GM19238 (cell line): Measurements from ENCODE around the gene ORC5.

ENCODE experiments used
- DNase-seq: peaks from one replicate; pipeline ENCODE4 v3.0.0; 2011; ENCODE audit warnings: low spot score; ENCODE audit not compliant: insufficient read length

ORC5 gene

DNA sequence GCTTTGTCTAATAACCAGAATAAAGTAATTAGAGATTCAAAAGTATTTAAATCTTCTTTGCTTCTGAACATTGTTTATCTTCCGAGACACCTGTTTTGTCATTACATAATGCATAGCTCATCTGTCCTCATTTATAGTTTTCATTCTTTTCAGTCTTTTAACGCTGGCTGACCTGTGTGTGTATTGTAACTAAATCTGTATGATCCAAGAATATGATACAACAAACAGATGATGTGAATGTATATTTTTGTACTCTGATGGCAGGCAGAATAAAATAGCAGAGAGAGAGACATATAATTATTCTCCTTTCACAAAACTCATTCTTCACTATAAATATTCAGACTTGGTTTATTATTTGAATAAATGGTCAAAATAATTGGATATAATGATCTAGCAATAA, 80.6 kb downstream of the ORC5 start:
- DNase-seq, result no peak

DNA sequence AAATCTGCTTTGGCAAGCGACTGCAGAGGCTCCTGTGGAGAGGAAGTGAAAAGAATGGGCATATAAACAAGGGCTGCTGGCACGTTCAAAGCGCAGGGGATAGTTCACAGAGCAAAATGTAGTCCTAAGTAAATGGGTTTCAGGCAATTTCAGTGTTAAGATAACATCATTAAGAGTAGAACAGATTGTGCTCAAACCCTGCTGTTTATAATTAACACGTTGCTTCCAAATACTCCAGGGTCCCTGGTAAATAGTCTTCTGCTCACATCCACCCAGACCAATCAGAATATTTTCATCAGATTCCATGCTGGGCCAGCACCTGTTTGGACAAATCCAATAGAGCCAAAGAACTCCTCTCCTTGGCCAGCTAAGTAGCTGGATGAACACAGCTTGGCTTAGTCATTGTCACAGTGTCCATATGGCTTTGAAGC, 81.4 kb downstream of the ORC5 start:
- DNase-seq, result no peak

DNA sequence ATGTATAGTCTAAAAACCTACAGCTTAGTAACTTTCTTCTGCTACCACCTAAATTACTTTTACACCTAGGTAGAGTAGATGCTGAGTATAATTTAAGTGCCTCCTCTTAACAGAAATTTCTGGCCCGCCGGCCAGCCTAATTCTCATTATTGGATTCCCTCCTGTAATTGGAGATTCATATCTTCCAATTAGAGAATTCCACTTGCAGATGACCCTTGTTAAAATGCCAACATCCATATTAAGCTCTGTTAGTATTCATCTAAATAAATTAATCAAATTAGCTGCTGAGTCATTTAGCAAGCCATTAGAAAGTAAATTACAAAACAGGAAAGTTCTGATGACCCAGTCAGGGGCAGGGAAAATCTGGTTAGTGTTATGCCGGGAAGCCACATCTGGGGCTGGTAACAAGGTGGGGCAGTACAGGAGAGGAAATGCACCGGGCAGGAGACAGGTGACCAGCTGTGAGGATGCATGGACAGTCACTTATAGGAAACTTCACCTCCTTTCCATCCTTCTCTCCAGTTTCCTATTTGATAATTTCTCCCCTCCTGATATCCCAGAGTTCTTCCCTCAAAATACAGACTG, 82.8 kb downstream of the ORC5 start:
- no peak for DNase-seq

DNA sequence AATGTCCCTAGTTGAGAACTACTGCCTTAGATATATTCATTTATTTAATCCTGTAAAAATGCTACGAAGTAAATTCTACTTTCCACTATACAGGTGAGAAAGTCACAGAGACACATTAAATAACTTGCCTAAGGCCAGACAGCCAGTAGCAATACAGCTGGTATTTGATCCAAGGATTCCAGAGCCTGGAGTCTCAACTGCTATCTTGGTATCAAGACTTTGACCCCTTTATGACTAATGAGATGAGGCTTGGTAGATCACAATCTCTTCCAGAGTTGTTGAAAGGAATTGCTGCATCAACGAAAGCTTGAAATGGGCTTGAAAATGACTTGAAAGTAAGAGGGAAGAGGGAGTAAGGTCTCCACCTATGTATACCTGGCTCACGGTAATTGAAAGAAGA, 83.3 kb downstream of the ORC5 start:
- DNase-seq, result no peak

DNA sequence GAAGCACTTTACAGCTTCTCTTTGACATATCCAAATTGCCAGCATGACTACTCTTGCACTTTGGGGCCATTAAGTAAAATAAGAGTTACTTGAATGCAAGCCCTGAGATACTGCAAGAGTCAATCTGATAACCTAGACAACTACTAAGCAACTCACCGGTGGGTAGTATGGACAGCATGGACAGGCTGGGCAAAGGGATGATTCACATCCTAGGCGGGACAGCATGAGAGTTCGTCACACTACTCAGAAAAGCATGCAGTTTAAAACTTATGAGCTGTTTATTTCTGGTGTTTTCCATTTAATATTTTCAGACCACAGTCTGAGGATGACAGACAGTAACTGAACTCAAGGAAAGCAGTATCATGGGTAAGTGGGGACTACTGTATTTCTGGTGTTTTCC, 84.0 kb downstream of the ORC5 start:
- DNase-seq, result no peak

DNA sequence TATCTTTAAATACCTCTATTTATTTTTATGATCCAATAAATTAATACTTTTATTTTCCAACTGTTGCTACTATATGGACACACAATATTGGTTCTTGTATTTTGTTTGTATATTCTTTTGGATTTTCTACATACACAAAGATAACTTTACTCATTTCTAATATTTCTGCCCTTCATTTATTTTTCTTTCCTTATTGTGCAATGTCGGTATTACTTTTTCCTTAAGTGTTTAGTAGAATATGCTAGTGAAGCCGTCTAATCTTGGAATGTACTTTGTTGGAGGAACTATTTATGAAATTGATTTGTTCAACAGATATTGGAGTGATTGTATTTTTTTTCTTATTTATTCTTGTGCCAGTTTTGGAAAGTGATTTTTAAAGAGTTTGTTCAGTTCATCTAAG, 94.0 kb downstream of the ORC5 start:
- no peak for DNase-seq

DNA sequence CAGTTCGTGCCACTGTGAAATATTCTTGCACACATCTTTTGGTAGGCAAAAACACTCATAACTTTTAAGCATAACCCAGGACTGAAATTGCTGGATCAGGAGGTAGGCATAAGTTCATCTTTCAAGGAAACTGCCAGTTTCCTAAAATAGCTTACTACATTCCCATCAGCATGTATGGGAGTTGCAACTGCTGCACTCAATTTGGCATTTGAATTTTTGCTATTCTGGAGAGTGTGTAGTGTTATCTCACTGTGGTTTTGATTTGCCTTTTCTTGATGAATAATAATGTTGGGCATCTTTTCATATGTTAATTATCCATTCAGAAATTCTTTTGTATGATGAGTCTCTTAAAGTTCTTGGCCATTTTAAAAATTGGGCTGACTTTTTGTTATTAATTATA, 95.2 kb downstream of the ORC5 start:
- no peak for DNase-seq

DNA sequence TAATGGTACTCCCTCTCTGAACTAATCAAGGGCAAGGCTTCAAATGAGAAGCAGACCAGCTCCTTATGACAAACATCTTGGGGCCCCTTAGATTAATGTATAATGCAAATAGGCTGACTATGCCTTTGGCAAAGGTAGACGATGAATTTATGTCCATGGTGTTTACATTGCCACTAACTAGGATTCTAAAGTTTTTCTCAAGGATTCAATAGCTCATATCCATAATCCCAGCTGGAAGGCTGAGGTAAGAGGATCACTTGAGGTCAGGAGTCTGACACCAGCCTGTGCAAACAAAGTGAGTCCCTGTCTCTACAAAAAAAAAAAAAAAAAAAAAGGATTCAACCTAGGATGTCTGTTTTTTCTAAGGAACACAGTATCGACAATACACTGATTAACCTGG, 96.5 kb downstream of the ORC5 start:
- no peak for DNase-seq

DNA sequence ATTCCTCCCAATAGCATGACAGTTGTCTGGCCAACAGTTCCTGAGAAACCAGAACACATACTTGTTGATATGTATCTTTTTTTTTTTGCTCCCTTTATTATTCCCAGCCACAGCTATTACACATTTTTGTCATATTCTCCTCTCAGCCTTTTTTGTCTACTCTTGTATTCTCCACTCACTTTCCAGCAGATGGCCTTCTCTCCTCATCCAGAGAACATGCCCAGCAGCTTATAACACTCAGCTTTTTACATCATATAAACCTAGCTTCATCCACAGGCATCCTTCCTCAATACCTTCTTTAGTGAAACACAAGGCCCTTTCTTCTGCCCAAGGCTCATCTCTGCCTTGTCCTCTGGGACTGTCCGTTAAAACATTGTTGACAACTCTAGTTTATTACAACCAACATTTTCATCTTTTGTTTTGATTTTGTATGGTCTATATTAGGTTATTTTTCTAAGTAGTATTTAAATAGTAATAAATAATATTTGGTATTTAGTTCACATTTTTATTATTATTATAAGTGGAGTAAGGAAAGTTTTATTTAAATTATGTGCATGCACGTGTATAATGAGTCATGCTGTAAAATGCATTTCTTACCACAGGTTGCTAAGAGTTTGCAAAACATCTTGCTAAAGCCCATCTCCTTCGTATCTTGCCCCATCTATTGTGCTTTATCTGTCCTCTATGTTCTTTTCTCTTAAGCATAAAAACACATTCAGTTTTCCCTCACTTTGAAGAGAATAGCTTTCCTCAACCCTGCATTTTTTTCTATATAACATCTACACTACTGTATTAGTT, 101.5 kb downstream of the ORC5 start:
- no peak for DNase-seq

DNA sequence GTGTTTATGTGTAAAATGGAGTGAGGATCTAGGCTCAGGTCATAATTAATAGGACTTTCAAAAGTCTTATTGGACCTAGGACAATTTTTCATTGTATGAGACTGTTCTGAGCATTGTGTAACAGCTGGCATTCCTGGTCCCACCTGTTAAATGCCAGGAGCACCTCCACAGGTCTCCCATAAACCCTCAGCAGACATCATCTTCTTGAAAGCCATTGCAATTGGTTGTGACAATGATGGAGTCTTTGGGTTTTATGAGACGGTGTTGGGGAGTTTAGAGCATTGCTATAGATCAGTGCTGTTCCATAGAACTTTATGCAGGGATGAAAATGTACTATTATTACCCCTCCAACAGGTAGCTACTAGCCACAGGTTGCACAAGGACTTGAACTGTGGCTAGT, 108.9 kb downstream of the ORC5 start:
- DNase-seq, result no peak

DNA sequence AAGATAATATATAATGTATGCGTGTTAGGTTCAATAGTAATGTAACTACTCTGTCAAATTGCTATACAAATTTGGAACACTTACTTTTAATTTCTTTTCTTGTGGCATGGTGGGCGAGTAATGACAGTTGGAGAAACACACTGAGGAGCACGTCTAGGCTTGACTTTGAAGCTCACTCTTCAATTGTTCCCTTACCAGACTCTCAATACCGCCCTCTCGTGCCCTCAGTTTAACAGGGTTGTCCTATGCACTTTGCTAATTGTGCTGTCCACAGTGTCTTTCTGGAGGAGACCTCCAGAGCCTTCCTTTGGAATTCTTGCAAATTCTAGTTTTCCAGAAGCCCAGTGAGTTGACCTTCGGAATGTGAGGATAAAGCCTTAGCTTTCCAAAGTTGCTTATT, 111.1 kb downstream of the ORC5 start:
- no peak for DNase-seq

DNA sequence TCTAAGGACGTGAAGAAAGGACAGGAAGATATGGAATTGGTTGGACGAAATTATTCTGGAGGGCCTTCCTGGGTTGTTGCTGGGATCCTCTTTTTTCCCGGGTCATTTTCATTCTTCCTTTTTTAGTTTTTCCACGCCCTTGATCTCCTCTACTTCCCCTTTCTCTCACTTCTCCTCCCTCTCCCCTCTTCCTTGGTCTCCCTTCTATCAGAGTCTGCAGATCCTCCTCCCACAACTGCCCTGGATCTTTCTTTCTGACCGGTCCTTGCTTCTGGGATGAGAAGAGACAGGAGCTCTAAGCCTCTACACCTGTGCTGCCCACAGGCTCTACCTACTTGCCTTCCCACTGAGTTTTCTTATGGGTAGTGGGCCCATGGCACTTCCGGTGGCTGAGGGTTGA, 114.7 kb downstream of the ORC5 start:
- DNase-seq, result no peak

DNA sequence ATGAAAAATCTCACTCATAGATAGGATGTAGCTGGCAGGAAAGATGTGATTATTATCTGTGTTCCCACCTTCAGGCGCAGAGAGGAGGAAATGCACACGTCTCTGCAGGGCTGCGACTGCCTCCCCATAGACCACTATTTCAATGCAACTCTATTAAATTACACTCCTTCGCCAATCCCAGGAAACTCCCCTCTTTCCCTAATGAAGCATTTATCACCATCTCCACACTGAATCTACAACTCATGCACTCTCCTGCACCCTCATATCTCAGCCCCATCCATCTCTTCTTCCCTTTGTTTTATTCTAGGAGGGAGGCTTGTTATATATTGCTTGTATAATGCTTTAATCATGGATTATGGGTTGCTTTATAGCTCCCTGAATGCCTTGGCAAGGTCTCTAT, 116.6 kb downstream of the ORC5 start:
- no peak for DNase-seq

DNA sequence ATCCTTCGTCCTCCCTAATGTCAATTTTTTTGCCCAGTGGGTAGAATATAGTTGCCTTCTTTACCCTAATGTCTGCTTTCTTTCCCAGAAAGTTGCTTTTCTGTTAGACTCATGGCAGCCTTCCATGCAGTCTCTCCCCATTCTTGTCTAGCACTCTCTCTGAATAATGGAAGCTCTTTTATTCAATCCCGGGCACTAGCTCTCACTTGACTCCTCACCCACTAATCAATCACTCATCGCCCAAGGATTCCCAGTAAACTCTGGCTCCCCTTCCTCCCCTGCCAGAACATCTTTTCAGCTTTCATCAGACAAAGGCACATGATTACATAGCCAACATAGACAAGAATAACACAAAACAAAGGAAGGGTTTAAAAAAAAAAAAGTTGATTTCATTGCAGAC, 118.2 kb downstream of the ORC5 start:
- no peak for DNase-seq

DNA sequence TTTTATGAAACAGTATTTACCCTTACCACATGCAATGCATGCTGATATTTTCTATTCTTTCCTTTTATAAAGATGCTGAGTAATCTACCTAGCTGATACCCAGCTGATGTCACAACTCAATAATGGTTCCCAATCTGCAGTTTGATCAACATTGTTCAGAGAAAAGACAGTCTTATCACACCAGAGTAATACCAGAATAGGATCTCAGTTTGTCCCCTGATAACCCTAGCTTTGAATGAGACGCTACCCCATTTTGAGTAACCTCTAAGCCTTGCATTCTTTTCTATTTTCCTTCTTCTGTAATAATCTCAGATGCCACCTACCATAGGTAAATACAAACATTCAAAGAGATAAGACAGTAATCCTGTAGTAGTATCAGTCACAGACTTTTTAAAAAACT, 118.8 kb downstream of the ORC5 start:
- DNase-seq, result no peak
